ENCODE measurements around the gene EIF4G3.
"Not testable (repeated sequence)": the region's sequence is repeated elsewhere in the genome, so short reads cannot be mapped to it uniquely, and the experiment has no call there.

Gene EIF4G3

GRCh38 chr1:21205416-21205815 lies 28.7 kb upstream of the EIF4G3 start:
- WGBS: 95% methylated on average over 5 of the region's 5 CpGs

GRCh38 chr1:21201650-21202049 lies 25.0 kb upstream of the EIF4G3 start:
- 98% methylated on average over 4 of the region's 4 CpGs for WGBS
- Histone ChIP-seq H3K9ac (ENCODE audit: low read depth, low read length) (no peak overlapping the region), H3K27ac (ENCODE audit: low read depth, low read length) (no peak overlapping the region), H3K27me3 (ENCODE audit: insufficient read depth, low read length) (peaks cover 25% of the 10 kb centered on the region), H3K9me3 (ENCODE audit: insufficient read depth, low read depth, low read length) (no peaks in the 10 kb centered on the region), H3K36me3 (ENCODE audit: insufficient read depth, low read length) (no peaks in the 10 kb centered on the region), H3K4me1 (ENCODE audit: insufficient read depth, low read length) (no peaks in the 10 kb centered on the region), H3K4me3 (ENCODE audit: low read length) (no peak overlapping the region)

More at GRCh38 chr1:21205416-21205815, 28.7 kb upstream of the EIF4G3 start:
- H3K9me3 ChIP-seq (ENCODE audit: insufficient read depth, low read depth, low read length): no peaks in the 10 kb centered on the region
- no peak overlapping the region for H3K9ac ChIP-seq (ENCODE audit: low read depth, low read length)
- no peaks in the 10 kb centered on the region for H3K36me3 ChIP-seq (ENCODE audit: insufficient read depth, low read length)
- H3K4me3 ChIP-seq (ENCODE audit: low read length): no peak overlapping the region
- 0 out of 2 replicates have a peak, but pooled peaks cover 2% of the 10 kb centered on the region for H3K27me3 ChIP-seq (ENCODE audit: insufficient read depth, low read length)
- no peak overlapping the region for H3K27ac ChIP-seq (ENCODE audit: low read depth, low read length)
- no peaks in the 10 kb centered on the region for H3K4me1 ChIP-seq (ENCODE audit: insufficient read depth, low read length)

GRCh38 chr1:21201238-21201637 lies 24.5 kb upstream of the EIF4G3 start:
- not testable (repeated sequence) for H3K9me3 ChIP-seq (ENCODE audit: insufficient read depth, low read depth, low read length); H3K36me3 ChIP-seq (ENCODE audit: insufficient read depth, low read length); H3K4me1 ChIP-seq (ENCODE audit: insufficient read depth, low read length); H3K27ac ChIP-seq (ENCODE audit: low read depth, low read length); H3K9ac ChIP-seq (ENCODE audit: low read depth, low read length); H3K4me3 ChIP-seq (ENCODE audit: low read length)
- H3K27me3 ChIP-seq (ENCODE audit: insufficient read depth, low read length): peaks cover 28% of the 10 kb centered on the region
- WGBS: 99% methylated on average over 5 of the region's 5 CpGs

GRCh38 chr1:21200767-21201166 lies 24.1 kb upstream of the EIF4G3 start:
- Histone ChIP-seq H3K4me1 (ENCODE audit: insufficient read depth, low read length) (no peaks in the 10 kb centered on the region), H3K36me3 (ENCODE audit: insufficient read depth, low read length) (no peaks in the 10 kb centered on the region), H3K9ac (ENCODE audit: low read depth, low read length) (no peak overlapping the region), H3K27ac (ENCODE audit: low read depth, low read length) (no peak overlapping the region), H3K9me3 (ENCODE audit: insufficient read depth, low read depth, low read length) (no peaks in the 10 kb centered on the region), H3K27me3 (ENCODE audit: insufficient read depth, low read length) (peaks cover 28% of the 10 kb centered on the region), H3K4me3 (ENCODE audit: low read length) (no peak overlapping the region)
- WGBS: 90% methylated on average over 6 of the region's 6 CpGs

GRCh38 chr1:21198929-21199328 lies 22.2 kb upstream of the EIF4G3 start:
- H3K4me1 ChIP-seq (ENCODE audit: insufficient read depth, low read length): no peaks in the 10 kb centered on the region
- no peak overlapping the region for H3K9ac ChIP-seq (ENCODE audit: low read depth, low read length)
- no peak overlapping the region for H3K27ac ChIP-seq (ENCODE audit: low read depth, low read length)
- H3K4me3 ChIP-seq (ENCODE audit: low read length): no peak overlapping the region
- WGBS: 66% methylated on average over 4 of the region's 4 CpGs
- no peaks in the 10 kb centered on the region for H3K36me3 ChIP-seq (ENCODE audit: insufficient read depth, low read length)
- H3K9me3 ChIP-seq (ENCODE audit: insufficient read depth, low read depth, low read length): no peaks in the 10 kb centered on the region
- H3K27me3 ChIP-seq (ENCODE audit: insufficient read depth, low read length): peaks cover 40% of the 10 kb centered on the region

- 68% methylated on average over 4 of the region's 4 CpGs for WGBS
- Histone ChIP-seq H3K4me1 (ENCODE audit: insufficient read depth, low read length) (no peaks in the 10 kb centered on the region), H3K9ac (ENCODE audit: low read depth, low read length) (no peak overlapping the region), H3K36me3 (ENCODE audit: insufficient read depth, low read length) (no peaks in the 10 kb centered on the region), H3K4me3 (ENCODE audit: low read length) (no peak overlapping the region), H3K27ac (ENCODE audit: low read depth, low read length) (no peak overlapping the region), H3K9me3 (ENCODE audit: insufficient read depth, low read depth, low read length) (no peaks in the 10 kb centered on the region), H3K27me3 (ENCODE audit: insufficient read depth, low read length) (peaks cover 78% of the 10 kb centered on the region)
Measured at GRCh38 chr1:21192871-21193270, 16.2 kb upstream of the EIF4G3 start.

GRCh38 chr1:21192284-21192683 lies 15.6 kb upstream of the EIF4G3 start:
- WGBS: 83% methylated on average over 4 of the region's 5 CpGs
- peaks cover 82% of the 10 kb centered on the region for H3K27me3 ChIP-seq (ENCODE audit: insufficient read depth, low read length)
- no peaks in the 10 kb centered on the region for H3K4me1 ChIP-seq (ENCODE audit: insufficient read depth, low read length)
- no peak overlapping the region for H3K27ac ChIP-seq (ENCODE audit: low read depth, low read length)
- H3K9me3 ChIP-seq (ENCODE audit: insufficient read depth, low read depth, low read length): no peaks in the 10 kb centered on the region
- H3K9ac ChIP-seq (ENCODE audit: low read depth, low read length): no peak overlapping the region
- no peak overlapping the region for H3K4me3 ChIP-seq (ENCODE audit: low read length)
- no peaks in the 10 kb centered on the region for H3K36me3 ChIP-seq (ENCODE audit: insufficient read depth, low read length)

GRCh38 chr1:21190771-21191170 lies 14.1 kb upstream of the EIF4G3 start:
- WGBS: 48% methylated on average over 2 of the region's 2 CpGs
- H3K27ac ChIP-seq (ENCODE audit: low read depth, low read length); H3K4me1 ChIP-seq (ENCODE audit: insufficient read depth, low read length): not testable (repeated sequence)

GRCh38 chr1:21189906-21190500 lies 13.3 kb upstream of the EIF4G3 start:
- Histone ChIP-seq H3K4me3 (ENCODE audit: low read length) (no peak overlapping the region), H3K9me3 (ENCODE audit: insufficient read depth, low read depth, low read length) (no peaks in the 10 kb centered on the region; the same call in 1 of the 2 replicates), H3K27ac (ENCODE audit: low read depth, low read length) (no peak overlapping the region), H3K36me3 (ENCODE audit: insufficient read depth, low read length) (no peaks in the 10 kb centered on the region), H3K4me1 (ENCODE audit: insufficient read depth, low read length) (no peaks in the 10 kb centered on the region), H3K9ac (ENCODE audit: low read depth, low read length) (no peak overlapping the region), H3K27me3 (ENCODE audit: insufficient read depth, low read length) (peaks cover 89% of the 10 kb centered on the region)
- WGBS: 57% methylated on average over 1 of the region's 1 CpG

More at GRCh38 chr1:21190771-21191170, 14.1 kb upstream of the EIF4G3 start:
- not testable (repeated sequence) for H3K9me3 ChIP-seq (ENCODE audit: insufficient read depth, low read depth, low read length); H3K36me3 ChIP-seq (ENCODE audit: insufficient read depth, low read length); H3K9ac ChIP-seq (ENCODE audit: low read depth, low read length); H3K4me3 ChIP-seq (ENCODE audit: low read length)
- H3K27me3 ChIP-seq (ENCODE audit: insufficient read depth, low read length): peaks cover 85% of the 10 kb centered on the region

GRCh38 chr1:21189421-21189820 lies 12.7 kb upstream of the EIF4G3 start:
- H3K4me1 ChIP-seq (ENCODE audit: insufficient read depth, low read length): no peaks in the 10 kb centered on the region
- no peaks in the 10 kb centered on the region for H3K36me3 ChIP-seq (ENCODE audit: insufficient read depth, low read length)
- peaks cover 89% of the 10 kb centered on the region for H3K27me3 ChIP-seq (ENCODE audit: insufficient read depth, low read length)
- no peaks in the 10 kb centered on the region; the same call in 1 of the 2 replicates for H3K9me3 ChIP-seq (ENCODE audit: insufficient read depth, low read depth, low read length)
- no peak overlapping the region for H3K4me3 ChIP-seq (ENCODE audit: low read length)
- no peak overlapping the region for H3K27ac ChIP-seq (ENCODE audit: low read depth, low read length)
- no peak overlapping the region for H3K9ac ChIP-seq (ENCODE audit: low read depth, low read length)
- 57% methylated on average over 3 of the region's 3 CpGs for WGBS

- Histone ChIP-seq H3K4me1 (ENCODE audit: insufficient read depth, low read length) (no peaks in the 10 kb centered on the region), H3K4me3 (ENCODE audit: low read length) (no peak overlapping the region), H3K27me3 (ENCODE audit: insufficient read depth, low read length) (peaks cover 89% of the 10 kb centered on the region), H3K9ac (ENCODE audit: low read depth, low read length) (no peak overlapping the region), H3K27ac (ENCODE audit: low read depth, low read length) (no peak overlapping the region), H3K9me3 (ENCODE audit: insufficient read depth, low read depth, low read length) (no peaks in the 10 kb centered on the region; the same call in 1 of the 2 replicates), H3K36me3 (ENCODE audit: insufficient read depth, low read length) (no peaks in the 10 kb centered on the region)
- 81% methylated on average over 3 of the region's 3 CpGs for WGBS
Measured at GRCh38 chr1:21188235-21188634, 11.5 kb upstream of the EIF4G3 start.

GRCh38 chr1:21185221-21185731 lies 8.6 kb upstream of the EIF4G3 start:
- Histone ChIP-seq H3K27me3 (ENCODE audit: insufficient read depth, low read length) (peaks cover 87% of the 10 kb centered on the region), H3K4me1 (ENCODE audit: insufficient read depth, low read length) (no peaks in the 10 kb centered on the region), H3K36me3 (ENCODE audit: insufficient read depth, low read length) (no peaks in the 10 kb centered on the region), H3K9ac (ENCODE audit: low read depth, low read length) (no peak overlapping the region), H3K4me3 (ENCODE audit: low read length) (no peak overlapping the region), H3K9me3 (ENCODE audit: insufficient read depth, low read depth, low read length) (no peaks in the 10 kb centered on the region; the same call in 1 of the 2 replicates), H3K27ac (ENCODE audit: low read depth, low read length) (no peak overlapping the region)
- 94% methylated on average over 5 of the region's 5 CpGs for WGBS
